ENCODE results near the gene VPREB1.
"Not testable (repeated sequence)": the region's sequence is repeated elsewhere in the genome, so short reads cannot be mapped to it uniquely, and the experiment has no call there.

The VPREB1 gene

GRCh38 chr22:22237521-22237920 is 7.1 kb upstream of the VPREB1 start:
- Histone ChIP-seq H3K4me1 (ENCODE audit: control insufficient read depth, insufficient read depth, low read length) (no peaks in the 10 kb centered on the region), H3K9me3 (replicated peaks; ENCODE audit: low read length) (no peaks in the 10 kb centered on the region), H3K4me2 (ENCODE audit: low read length) (no peak overlapping the region), H3K27me3 (ENCODE audit: control insufficient read depth, insufficient read depth, low read length) (peaks cover 38% of the 10 kb centered on the region), H3K4me3 (ENCODE audit: low read length) (no peak overlapping the region), H3K36me3 (ENCODE audit: insufficient read depth, low read length) (no peaks in the 10 kb centered on the region), H3K9ac (ENCODE audit: low read depth, low read length) (no peak overlapping the region)

- H3K4me3 ChIP-seq (ENCODE audit: low read length): no peak overlapping the region
- no peak overlapping the region for H3K9ac ChIP-seq (ENCODE audit: low read depth, low read length)
- H3K36me3 ChIP-seq (ENCODE audit: insufficient read depth, low read length): no peaks in the 10 kb centered on the region
- H3K27me3 ChIP-seq (ENCODE audit: control insufficient read depth, insufficient read depth, low read length): peaks cover 49% of the 10 kb centered on the region
- no peaks in the 10 kb centered on the region for H3K4me1 ChIP-seq (ENCODE audit: control insufficient read depth, insufficient read depth, low read length)
- no peak overlapping the region for H3K4me2 ChIP-seq (ENCODE audit: low read length)
- no peaks in the 10 kb centered on the region for H3K9me3 ChIP-seq (replicated peaks; ENCODE audit: low read length)
Observed at GRCh38 chr22:22239311-22239939, 5.2 kb upstream of the VPREB1 start.

- Histone ChIP-seq H3K27me3 (ENCODE audit: control insufficient read depth, insufficient read depth, low read length) (peaks cover 64% of the 10 kb centered on the region), H3K9me3 (replicated peaks; ENCODE audit: low read length) (no peaks in the 10 kb centered on the region), H3K4me2 (ENCODE audit: low read length) (no peak overlapping the region)
Observed at GRCh38 chr22:22241554-22241898, 3.1 kb upstream of the VPREB1 start.

GRCh38 chr22:22242488-22242887 is 2.1 kb upstream of the VPREB1 start:
- Histone ChIP-seq H3K4me3 (ENCODE audit: low read length) (no peak overlapping the region), H3K36me3 (ENCODE audit: insufficient read depth, low read length) (no peaks in the 10 kb centered on the region), H3K4me1 (ENCODE audit: control insufficient read depth, insufficient read depth, low read length) (no peaks in the 10 kb centered on the region), H3K9ac (ENCODE audit: low read depth, low read length) (no peak overlapping the region), H3K4me2 (ENCODE audit: low read length) (no peak overlapping the region), H3K9me3 (replicated peaks; ENCODE audit: low read length) (no peaks in the 10 kb centered on the region), H3K27me3 (ENCODE audit: control insufficient read depth, insufficient read depth, low read length) (peaks cover 68% of the 10 kb centered on the region)

More at GRCh38 chr22:22241554-22241898, 3.1 kb upstream of the VPREB1 start:
- Histone ChIP-seq H3K36me3 (ENCODE audit: insufficient read depth, low read length) (no peaks in the 10 kb centered on the region), H3K4me1 (ENCODE audit: control insufficient read depth, insufficient read depth, low read length) (no peaks in the 10 kb centered on the region), H3K4me3 (ENCODE audit: low read length) (no peak overlapping the region), H3K9ac (ENCODE audit: low read depth, low read length) (no peak overlapping the region)

- Histone ChIP-seq H3K4me3 (ENCODE audit: low read length) (no peak overlapping the region), H3K4me2 (ENCODE audit: low read length) (no peak overlapping the region), H3K27me3 (ENCODE audit: control insufficient read depth, insufficient read depth, low read length) (peaks cover 66% of the 10 kb centered on the region), H3K36me3 (ENCODE audit: insufficient read depth, low read length) (no peaks in the 10 kb centered on the region), H3K9me3 (replicated peaks; ENCODE audit: low read length) (no peaks in the 10 kb centered on the region), H3K9ac (ENCODE audit: low read depth, low read length) (no peak overlapping the region), H3K4me1 (ENCODE audit: control insufficient read depth, insufficient read depth, low read length) (no peaks in the 10 kb centered on the region)
Observed at GRCh38 chr22:22243033-22243680, 1.4 kb upstream of the VPREB1 start.

- H3K27me3 ChIP-seq (ENCODE audit: control insufficient read depth, insufficient read depth, low read length): peaks cover 63% of the 10 kb centered on the region
- no peaks in the 10 kb centered on the region for H3K9me3 ChIP-seq (replicated peaks; ENCODE audit: low read length)
- H3K9ac ChIP-seq (ENCODE audit: low read depth, low read length): no peak overlapping the region
- H3K36me3 ChIP-seq (ENCODE audit: insufficient read depth, low read length): no peaks in the 10 kb centered on the region
- no peak overlapping the region for H3K4me2 ChIP-seq (ENCODE audit: low read length)
- no peak overlapping the region for H3K4me3 ChIP-seq (ENCODE audit: low read length)
- H3K4me1 ChIP-seq (ENCODE audit: control insufficient read depth, insufficient read depth, low read length): no peaks in the 10 kb centered on the region
Observed at GRCh38 chr22:22245256-22245909, 797 bp downstream of the VPREB1 start.

- Histone ChIP-seq H3K4me2 (ENCODE audit: low read length) (no peak overlapping the region), H3K4me3 (ENCODE audit: low read length) (no peak overlapping the region), H3K9ac (ENCODE audit: low read depth, low read length) (no peak overlapping the region), H3K9me3 (replicated peaks; ENCODE audit: low read length) (no peaks in the 10 kb centered on the region), H3K27me3 (ENCODE audit: control insufficient read depth, insufficient read depth, low read length) (peaks cover 62% of the 10 kb centered on the region), H3K4me1 (ENCODE audit: control insufficient read depth, insufficient read depth, low read length) (no peaks in the 10 kb centered on the region), H3K36me3 (ENCODE audit: insufficient read depth, low read length) (no peaks in the 10 kb centered on the region)
Observed at GRCh38 chr22:22245935-22246525, 1.4 kb downstream of the VPREB1 start.

- H3K4me2 ChIP-seq (ENCODE audit: low read length): no peak overlapping the region
- H3K4me3 ChIP-seq (ENCODE audit: low read length): no peak overlapping the region
- peaks cover 60% of the 10 kb centered on the region for H3K27me3 ChIP-seq (ENCODE audit: control insufficient read depth, insufficient read depth, low read length)
- H3K4me1 ChIP-seq (ENCODE audit: control insufficient read depth, insufficient read depth, low read length): no peaks in the 10 kb centered on the region
- no peaks in the 10 kb centered on the region for H3K9me3 ChIP-seq (replicated peaks; ENCODE audit: low read length)
- no peak overlapping the region for H3K9ac ChIP-seq (ENCODE audit: low read depth, low read length)
- no peaks in the 10 kb centered on the region for H3K36me3 ChIP-seq (ENCODE audit: insufficient read depth, low read length)
Observed at GRCh38 chr22:22246706-22247105, 2.1 kb downstream of the VPREB1 start.

- no peak overlapping the region for H3K4me3 ChIP-seq (ENCODE audit: low read length)
- no peak overlapping the region for H3K9ac ChIP-seq (ENCODE audit: low read depth, low read length)
- no peak overlapping the region for H3K4me2 ChIP-seq (ENCODE audit: low read length)
- no peaks in the 10 kb centered on the region for H3K36me3 ChIP-seq (ENCODE audit: insufficient read depth, low read length)
- H3K4me1 ChIP-seq (ENCODE audit: control insufficient read depth, insufficient read depth, low read length): no peaks in the 10 kb centered on the region
- H3K9me3 ChIP-seq (replicated peaks; ENCODE audit: low read length): no peaks in the 10 kb centered on the region
- peaks cover 40% of the 10 kb centered on the region for H3K27me3 ChIP-seq (ENCODE audit: control insufficient read depth, insufficient read depth, low read length)
Observed at GRCh38 chr22:22248878-22249277, 4.3 kb downstream of the VPREB1 start.

- peaks cover 29% of the 10 kb centered on the region for H3K27me3 ChIP-seq (ENCODE audit: control insufficient read depth, insufficient read depth, low read length)
- H3K4me3 ChIP-seq (ENCODE audit: low read length); H3K4me2 ChIP-seq (ENCODE audit: low read length); H3K36me3 ChIP-seq (ENCODE audit: insufficient read depth, low read length); H3K9me3 ChIP-seq (replicated peaks; ENCODE audit: low read length); H3K4me1 ChIP-seq (ENCODE audit: control insufficient read depth, insufficient read depth, low read length); H3K9ac ChIP-seq (ENCODE audit: low read depth, low read length): not testable (repeated sequence)
Observed at GRCh38 chr22:22250651-22251050, 6.1 kb downstream of the VPREB1 start.

- H3K9me3 ChIP-seq (replicated peaks; ENCODE audit: low read length); H3K9ac ChIP-seq (ENCODE audit: low read depth, low read length); H3K4me2 ChIP-seq (ENCODE audit: low read length); H3K4me1 ChIP-seq (ENCODE audit: control insufficient read depth, insufficient read depth, low read length); H3K36me3 ChIP-seq (ENCODE audit: insufficient read depth, low read length); H3K27me3 ChIP-seq (ENCODE audit: control insufficient read depth, insufficient read depth, low read length); H3K4me3 ChIP-seq (ENCODE audit: low read length): not testable (repeated sequence)
Observed at GRCh38 chr22:22256133-22256532, 11.5 kb downstream of the VPREB1 start.
